ENCODE measurements around the gene VWA8.
"Not testable (repeated sequence)": the region's sequence is repeated elsewhere in the genome, so short reads cannot be mapped to it uniquely, and the experiment has no call there.

VWA8 gene

DNA sequence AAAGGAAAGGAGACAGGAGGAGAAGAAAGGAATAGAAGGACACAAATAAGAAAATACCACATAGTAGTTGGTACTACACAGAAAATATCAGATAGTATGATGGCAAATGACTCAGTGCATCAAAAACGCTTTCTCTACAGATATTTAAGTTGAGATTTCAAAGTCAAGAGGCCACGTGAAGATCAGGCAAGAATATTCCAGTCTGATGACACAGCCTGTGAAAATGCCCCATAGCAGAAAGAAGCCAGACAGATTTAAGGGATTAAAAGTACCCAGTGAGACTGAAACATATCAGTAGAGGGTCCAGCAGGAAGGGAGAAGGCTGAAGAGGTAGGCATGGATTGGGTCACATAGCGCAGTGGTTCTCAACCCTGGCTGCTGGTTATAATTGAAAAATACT is 113.7 kb downstream of the VWA8 start:
- DNase-seq = no peak

DNA sequence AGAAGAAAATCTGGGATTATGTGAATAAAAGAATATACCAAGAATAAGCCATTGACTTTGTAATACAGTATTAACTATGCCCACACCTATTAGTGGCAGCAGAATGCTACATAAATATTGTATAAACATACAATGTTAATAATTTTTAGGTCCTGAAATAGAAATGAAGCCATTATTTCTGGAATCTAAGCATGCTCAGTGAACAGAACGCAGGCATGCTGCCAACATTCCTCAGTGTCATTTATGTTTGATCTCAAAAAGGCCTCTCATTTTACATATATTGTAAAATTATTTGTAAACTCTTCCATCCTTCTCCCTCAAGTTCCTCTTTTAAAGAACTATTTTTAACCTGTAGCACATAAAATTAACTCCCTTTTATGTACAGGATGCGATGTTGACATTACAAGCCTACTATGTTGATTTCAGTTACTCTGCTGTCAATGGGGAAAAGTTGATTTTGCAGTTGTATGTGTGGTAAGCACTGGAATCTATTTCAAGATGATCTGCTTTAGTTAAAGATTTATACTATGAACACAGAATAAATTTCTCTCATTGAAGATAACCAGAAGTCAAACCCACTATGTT is 118.8 kb downstream of the VWA8 start:
- no peak for DNase-seq

DNA sequence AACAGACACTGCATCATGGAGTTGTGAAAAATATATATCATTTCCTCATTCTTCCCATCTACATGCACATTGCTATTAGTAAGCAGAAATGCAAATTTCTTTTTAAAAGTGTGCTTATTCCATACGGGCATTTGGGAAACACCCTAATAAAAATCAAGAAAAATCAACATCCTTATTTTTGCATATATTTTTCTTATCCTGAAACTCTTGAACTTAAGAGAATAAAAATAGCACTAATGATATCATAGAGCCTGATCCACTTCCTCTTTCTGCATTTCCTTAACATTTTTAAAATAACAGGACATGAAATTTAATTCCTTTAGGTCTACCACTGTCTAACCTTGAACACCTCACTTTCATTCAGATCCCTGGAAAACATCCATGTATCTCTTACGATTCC is 123.3 kb downstream of the VWA8 start:
- no peak for DNase-seq

DNA sequence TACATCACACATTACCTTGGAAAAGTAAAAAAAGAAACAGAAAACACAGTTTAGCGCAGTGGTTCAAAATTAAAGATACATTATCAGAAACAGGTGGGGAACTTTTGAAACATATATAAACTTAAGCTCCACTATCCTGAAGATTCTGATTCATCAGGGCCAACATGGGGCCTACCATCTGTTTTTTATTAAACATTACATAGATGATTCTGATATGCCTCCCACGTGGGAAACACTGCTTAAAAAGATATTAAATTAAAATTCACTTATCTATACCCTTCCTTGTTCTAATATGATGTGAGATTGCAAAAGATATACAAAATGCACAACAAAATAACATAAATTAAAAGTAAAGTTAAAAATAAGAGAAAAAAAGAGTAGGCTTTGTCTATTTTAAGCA is 125.0 kb downstream of the VWA8 start:
- DNase-seq = no peak

DNA sequence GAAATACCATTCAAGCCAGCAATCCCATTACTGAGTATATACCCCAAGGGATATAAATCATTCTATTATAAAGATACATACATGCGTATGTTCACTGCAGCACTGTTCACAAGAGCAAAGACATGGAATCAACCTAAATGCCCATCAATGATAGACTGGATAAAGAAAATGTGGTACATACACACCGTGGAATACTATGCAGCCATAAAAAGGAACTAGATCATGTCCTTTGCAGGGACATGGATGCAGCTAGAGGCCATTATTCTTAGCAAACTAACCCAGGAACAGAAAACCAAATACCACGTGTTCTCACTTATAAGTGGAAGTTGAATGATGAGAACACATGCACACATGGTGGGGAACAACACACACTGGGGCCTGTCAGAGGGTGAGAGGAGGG is 126.2 kb downstream of the VWA8 start:
- not testable (repeated sequence) for DNase-seq

DNA sequence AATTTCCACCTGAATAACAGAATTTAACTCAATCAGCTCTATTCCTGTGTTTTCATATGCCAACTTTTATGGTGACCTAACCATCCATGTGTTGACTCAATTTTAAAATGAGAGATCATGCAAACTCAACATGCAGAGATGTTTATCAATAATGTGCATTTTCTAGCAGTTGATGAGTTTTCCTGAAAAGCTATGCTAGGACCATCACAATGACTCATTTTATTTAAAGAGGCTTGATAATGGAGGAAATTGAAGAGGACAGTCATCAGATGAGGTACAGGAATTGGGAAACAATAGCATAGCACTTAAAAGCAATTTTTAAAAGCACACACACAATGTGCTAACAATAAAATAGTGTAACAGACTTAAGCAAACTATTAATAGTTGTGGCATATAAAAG is 127.1 kb downstream of the VWA8 start:
- DNase-seq = no peak

DNA sequence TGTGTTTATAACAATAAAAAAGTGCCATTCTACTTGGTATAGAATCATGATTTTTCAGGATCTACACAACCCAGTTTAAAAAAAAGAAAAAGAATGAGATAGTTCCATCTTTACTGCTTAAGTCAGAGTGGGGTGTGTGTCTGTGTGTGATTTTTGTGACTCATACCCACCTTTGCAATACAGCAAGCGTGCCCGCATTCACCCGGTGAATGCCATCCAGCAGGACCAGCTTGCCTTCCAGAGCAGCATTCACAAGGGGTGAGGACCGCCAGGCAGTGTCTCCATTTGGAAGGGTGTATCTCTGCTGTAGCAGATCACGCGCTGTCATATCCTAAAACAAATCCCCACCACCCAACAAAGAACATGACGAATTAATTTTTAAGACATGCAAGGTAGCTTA is 127.7 kb downstream of the VWA8 start:
- no peak for DNase-seq

DNA sequence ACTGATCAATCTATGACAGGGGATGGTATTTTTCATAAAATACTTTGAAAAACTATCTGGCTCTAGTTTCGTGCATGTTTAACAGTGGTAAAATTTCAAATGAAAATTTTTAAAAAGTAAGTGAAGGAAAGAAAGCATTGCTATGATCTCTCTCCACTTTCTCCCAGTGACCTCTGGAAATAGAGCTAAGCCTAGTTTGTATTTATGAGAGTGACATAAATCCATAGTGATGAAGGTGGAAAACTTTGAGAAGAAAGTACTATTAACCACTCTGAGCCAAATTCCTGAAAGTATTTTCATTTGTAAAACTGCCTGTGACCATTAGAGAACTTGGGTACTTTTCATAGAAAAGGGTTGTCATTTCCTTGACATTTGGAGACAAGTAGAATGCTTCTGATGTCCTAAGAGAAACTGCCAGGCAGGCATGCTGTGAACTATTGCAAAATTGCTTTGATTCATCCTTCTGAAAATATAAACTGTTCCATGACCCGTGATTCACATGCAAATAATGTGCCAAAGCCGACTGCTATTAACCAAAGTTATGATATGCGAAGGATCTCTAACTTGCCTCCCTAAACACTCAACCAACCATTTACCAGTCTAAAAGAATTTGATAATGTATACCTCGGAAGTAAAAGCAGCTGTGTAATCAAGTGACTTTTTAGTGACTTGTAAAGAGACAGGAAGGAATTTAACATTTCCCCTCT is 133.2 kb downstream of the VWA8 start:
- DNase-seq = no peak

DNA sequence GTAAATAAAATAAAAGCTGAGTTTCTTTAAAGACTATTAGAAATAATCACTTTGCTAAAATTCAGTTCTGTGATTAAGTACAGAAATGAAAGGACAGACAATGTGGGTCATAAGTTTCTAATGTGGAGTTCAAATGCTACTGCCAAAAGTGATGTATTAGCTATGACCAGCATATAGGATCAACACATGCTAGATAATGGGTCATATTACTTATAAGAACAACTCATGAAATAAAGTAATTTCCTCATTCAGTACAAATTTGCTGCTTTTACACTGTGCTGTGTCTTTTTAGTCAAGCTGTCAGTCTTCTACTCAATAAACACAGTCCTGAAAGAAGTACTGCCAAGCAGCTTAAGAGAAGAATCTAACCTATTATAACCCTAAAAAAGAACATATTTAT is 135.2 kb downstream of the VWA8 start:
- no peak for DNase-seq

DNA sequence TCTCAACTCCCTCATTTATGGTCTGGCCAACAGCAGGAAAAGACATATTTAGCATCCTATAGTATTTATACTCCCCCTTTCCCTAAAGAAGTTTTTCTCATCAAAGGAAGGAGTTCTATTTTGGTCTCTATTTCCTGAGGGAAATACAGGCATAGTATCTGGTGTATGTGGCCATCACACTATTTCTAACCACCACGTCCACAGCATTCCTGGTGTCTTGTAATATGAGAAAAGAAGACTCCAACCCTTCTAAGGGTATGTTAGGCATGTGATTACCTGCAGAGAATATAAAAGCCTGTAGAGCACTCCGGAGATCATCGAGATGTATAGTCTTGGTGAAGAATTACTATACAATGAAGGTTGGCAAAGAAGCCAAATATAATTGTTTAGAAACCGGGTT is 137.4 kb downstream of the VWA8 start:
- DNase-seq = no peak

DNA sequence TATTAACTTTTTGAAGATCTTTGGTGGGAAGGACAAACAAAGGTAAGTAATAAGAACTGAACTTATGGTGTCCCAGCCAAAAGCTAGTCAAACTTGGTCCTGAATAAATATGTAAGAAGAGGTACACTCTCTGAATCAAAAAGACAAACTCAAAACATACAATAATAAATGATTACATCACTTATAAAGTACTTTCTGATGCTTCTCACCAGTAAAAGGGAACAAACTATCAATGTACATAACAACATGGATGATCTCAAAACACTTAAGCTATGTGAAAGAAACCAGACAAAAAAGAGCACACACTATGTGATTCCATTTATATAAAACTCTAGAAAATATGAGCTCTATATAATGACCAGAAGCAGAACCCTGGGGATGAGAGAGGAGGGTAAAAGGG is 138.3 kb downstream of the VWA8 start:
- DNase-seq = no peak

DNA sequence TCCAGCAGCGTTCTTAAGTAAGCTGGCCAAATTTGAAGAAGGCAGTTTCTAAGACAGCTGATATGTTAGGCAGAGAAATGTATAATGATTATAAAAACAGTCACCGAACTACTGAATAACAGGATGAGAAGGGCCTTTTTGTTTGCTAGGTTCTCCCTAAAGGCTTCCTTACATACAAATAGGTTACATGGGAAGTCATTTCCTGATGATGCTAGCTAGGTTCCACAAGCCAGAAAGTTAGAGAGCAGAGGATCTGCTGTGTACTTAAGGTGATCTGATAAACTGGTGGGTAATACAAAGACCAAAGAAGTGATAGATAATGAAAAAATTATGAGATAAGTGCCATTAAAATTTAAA is 139.7 kb downstream of the VWA8 start:
- no peak for DNase-seq

DNA sequence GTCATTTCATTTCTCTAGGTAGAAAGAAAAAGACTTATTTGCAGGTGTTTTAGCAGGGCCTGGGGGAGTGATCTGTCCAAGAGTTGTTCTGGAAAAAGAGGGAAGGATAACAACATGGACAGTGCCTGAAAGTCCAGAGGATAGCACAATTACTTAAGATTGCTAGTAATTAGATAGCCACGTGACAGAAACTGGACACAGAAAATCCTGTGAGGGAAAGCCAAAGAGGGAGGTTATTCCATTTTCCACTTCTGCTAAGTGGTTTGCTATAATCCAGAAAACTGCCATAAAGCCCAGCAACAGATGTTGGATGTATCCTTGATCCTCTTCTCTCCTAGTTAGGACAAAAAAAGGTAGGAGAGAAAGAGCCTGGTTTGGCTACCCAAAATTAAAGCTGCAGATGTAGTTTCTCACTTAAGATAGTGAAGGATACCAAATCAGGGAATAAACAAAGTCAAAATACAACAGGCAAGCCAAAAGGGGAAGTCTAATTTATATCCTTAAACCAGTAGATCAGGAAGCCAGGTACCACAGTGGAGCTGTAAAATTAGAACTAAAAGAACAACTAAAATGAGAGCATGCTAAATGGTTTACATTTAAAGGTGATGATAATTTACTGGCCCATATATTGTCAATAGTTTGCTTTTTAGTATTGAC is 140.2 kb downstream of the VWA8 start:
- DNase-seq = no peak

DNA sequence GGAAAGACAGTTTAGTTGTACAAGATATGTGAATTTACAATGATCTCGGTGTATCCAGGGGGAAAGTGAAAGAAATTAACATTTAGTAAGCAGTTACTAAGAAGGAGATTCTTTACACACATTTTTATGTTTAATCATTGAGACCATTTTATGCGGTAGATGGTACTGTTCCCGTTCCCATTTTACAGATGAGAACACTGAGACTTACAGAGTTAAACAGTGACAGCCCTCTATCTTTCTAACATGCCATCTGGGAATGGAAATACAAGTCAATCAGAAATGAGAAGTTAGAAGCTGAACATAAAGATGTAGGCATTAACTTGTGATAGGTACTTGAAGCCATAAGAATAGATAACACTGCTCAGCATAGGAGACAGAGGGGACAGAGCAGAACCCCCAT is 144.9 kb downstream of the VWA8 start:
- DNase-seq = no peak

DNA sequence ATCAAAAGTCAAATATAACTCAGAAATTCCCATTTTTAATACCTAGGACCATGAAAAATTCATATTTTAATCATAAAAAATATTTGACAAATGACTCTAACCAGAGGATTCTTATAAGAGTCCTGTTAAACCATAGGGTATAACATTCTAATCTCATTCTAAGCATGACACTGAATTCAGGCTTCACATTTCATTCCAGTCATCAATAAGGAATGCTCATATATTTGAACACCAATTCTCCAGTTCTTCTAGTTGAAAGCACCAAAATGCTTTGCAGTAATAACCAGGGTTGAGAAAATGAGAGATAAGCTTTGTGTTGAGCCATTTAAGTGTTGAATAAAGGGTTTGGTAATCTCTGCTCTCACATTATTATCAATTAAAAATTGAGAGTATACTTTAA is 147.5 kb downstream of the VWA8 start:
- DNase-seq = no peak

DNA sequence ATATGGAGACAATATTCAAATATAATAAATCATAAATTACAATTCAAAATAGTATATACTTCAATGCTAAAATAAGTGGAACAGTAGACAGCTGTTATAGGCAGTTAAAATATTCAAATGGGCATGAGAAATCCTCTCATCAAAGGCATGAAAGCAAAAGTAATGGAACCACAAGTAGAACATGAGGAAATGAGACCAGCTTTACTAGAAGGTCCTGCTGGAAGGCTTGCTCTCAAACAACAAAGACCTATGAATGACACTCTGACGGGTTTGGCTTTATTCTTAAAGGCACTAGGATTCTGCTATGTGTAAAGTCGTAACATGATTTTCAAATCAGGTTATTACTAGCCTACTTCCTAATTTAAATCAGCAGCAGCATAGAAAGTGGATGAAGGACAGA is 148.1 kb downstream of the VWA8 start:
- DNase-seq = no peak

DNA sequence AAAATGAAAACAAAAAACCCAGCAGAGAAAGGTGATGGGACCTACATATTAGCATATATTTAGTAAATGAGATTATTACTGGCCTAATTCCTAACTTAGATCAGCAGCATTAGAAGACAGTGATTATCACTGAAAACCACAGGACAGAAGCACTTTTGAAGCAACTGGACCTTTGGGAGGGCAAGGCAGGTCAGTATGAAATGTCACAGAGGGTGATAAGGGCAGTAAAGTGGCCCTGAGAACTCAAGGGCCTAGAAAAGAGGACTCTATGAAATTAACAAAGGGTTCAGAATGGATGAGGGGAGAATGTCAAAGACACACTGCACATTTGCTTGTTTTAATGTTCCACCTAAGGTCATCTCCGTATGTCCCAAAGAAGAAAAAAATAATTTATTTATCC is 148.7 kb downstream of the VWA8 start:
- DNase-seq = no peak

DNA sequence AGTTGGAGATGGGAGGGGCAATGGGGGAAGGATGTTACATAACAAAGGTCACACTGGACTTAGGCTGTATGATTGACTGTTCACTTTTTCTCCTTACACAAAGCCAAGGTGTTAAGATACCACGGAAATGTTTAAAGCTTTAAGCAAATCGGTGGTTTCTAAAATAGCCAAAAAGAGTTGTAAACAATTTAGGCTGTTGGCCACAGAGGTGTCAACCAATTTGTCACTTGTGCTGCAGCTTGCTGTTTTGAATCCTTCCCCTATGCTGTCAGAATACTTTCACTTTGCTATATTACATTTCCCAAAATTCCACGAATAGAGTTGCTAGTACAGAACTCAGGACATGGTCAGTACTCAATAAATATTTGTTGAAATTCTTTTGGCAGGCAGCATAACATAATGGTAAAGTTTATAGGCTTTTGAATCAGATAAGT is 149.3 kb downstream of the VWA8 start:
- no peak for DNase-seq

DNA sequence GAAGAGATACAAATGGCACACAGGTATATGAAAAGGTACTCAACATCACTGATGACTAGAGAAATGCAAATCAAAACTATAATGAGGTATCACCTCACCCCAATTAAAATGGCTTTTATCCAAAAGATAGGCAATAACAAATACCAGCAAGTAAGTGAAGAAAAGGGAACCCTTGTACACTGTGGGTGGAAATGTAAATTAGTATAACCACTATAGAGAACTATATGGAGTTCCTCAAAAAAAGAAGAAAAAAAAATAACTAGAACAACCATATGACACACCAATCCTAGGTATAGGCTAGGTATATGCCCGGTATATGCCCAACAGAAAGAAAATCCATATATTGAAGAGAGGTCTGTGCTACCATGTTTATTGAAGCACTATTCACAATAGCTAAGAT is 150.9 kb downstream of the VWA8 start:
- no peak for DNase-seq

DNA sequence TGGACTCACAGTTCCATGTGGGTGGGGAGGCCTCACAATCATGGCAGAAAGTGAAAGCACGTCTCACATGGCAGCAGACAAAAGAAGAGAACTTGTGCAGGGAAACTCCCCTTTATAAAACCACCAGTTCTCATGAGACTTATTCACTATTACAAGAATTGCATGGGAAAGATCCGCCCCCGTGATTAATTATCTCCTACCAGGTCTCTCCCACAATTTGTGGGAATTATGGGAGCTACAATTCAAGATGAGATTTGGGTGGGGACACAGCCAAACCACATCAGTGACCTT is 157.5 kb downstream of the VWA8 start:
- not testable (repeated sequence) for DNase-seq

DNA sequence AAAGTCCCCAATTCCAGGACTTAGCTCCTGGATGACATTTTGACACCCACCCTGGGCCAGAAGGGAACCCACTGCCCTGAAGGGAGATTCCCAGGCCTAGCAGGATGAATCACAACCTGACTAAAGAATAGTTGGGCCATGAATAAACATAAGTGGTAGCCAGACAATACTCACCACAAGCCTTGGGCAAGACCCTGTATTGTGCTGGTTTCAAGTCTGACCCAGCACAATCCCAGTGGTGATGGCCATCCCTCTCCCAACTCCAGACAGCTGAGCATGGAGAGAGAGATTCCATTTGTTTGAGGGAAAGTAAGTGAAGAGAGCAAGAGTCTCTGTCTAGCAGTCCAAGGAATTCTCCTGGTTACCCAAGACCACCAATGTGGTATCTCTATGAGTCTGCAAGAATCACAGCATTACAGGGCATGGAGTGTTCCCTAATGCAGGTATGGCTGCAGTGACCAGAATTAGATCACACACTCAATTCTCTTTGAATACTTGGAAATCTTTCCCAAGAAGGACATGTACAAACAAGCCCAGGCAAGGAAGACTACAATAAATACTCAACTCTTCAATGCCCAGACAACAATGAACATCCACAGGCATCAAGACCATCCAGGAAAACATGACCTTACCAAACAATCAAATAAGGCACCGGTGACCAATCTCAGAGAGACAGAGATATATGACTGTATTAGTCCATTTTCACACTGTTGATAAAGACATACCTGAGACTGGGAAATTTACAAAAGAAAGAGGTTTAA is 158.0 kb downstream of the VWA8 start:
- no peak for DNase-seq

DNA sequence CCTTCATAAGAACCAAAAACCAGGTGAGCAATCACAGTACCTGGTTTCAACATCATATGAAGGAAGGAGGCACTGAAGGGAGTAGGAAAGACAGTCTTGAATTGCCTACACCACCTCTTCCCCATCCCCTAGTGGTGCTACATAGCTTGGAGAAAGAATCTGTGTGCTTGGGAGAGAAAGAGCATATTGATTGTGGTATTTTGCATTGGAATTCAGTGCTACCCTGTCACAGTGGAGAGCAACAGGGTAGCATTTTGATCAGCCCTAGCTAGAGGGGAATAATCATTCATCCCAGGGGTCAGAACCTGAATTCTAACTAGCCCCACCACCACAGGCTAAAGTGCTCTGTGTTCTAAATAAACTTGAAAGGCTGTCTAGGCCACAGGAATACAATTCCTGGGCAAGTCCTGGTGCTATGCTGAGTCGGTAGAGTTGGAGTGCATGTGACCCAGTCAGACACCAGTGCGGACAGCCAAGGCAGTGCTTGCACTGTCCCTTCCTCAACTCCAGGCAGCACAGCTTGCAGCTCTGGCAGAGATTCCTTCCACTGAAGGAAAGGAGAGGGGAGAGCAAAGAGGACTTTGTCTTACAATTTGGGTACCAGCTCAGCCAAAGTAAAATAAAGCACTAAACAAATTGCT is 158.7 kb downstream of the VWA8 start:
- DNase-seq = no peak

DNA sequence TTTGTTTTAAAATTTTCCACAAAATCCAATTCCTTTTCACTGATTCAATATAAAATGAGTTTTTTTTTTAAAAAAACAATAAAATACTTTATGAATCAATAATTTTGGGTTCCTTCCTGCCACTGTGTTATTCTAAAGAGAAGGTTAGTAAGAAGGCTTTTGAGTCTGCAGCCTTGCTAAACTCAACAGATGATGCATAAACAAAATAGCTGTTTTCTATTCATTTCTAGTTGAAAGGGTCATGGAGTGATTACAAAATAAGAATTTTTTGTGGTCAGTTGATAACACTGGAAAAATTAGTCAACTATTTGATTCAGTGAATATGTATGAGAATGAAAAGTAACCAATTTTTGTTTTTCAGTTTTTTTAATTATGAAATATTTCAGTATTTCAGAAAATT is 169.9 kb downstream of the VWA8 start:
- no peak for DNase-seq

DNA sequence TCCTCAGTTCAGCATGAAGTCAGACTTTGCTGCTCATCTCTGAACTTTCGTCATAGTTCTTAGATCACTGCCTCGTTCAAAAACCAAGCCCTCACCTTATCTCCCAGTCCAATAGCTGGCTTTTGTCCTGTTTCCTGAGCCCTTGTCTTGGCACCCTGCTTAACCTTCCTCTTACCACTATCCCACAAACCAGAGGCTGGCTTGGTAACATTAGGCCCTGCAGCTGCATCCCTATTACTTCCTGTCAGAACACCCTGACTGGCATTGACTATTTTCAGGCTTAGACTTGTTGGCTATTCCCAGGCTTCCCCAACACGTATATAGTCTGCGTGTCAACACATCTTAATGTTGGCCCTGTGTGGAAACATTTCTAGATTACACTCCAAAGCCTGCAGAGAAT is 172.4 kb downstream of the VWA8 start:
- DNase-seq = no peak
